NCI-H1105 treated with DMSO at 0.1 percent for 48 hours (cell line): ENCODE measurements around the gene CKMT2.

ENCODE experiments used
- DNase-seq: peaks from one replicate; lab custom pipeline; 2025; lab: John Stamatoyannopoulos, UW

The CKMT2 gene

GRCh38 chr5:81233080-81233634, at the start of gene CKMT2:
Gene CKMT2, plus strand, starts transcription at chr5:81233322. Its CDS starts 17,811 bp downstream, at chr5:81251133.
- DNase-seq: no peak

DNA sequence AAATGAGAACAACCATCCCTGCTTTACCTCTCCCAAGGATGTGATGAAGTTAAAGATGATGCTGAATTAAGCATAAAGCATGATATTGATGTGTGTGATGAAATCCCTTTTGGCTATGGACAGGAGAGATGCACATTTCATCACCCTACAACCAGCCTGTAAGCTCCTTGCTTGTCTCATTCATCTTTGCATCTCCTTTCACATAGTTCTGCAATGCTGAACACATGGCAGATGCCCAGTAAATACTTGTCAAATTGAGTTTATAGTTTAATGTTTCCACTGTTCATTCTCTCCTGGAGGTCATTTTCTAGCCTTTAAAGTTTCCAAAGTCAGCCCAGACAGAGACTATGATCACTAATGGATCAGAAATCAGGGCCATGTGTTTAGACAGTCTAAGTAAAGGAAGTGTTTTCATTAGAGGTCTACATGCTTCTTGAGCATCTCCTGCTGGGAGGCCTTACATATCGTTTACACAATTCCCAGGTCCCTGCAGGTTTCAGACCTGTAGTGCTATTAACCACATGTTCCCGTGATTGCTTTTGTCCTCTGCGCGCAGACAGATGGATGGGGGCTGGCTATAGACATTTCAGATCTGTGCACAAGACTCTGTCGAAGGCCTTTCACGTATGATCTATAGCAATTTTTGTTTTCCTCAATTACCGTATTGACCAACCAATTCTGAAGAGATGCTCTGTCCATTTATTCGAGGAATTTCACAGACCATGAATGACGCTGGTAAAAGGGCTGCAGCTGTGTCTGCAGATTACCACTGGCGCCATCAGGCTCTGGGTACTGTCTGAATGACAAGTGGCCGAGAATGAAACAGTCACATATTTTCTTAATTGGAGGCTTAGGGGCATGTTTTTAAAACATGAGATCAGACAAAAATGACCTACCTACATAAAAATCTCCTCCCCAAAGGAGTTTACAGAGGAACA, 49.0 kb upstream of the CKMT2 start:
- no peak for DNase-seq

GRCh38 chr5:81184749-81185110, 48.4 kb upstream of the CKMT2 start:
- no peak for DNase-seq

DNA sequence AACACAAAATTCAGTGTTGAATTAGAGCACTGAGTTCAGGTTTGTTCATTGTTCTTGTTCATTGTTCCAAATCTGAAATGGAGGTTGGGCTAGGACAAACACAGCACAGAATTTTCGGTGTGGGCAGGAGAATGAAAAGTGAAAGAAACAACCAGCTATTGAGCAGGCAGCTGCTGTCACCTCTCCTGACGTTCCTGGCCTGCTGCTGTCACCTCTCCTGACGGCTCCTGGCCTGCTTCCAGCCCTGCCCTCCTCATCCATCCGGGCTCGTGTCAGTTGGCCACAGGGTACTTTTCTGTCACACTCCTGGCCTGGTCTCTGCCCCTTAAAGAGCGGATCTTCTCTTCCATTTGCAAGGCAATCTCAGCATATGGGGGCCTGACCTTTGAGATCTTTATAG, 45.2 kb upstream of the CKMT2 start:
- DNase-seq: peak; percentile 13

DNA sequence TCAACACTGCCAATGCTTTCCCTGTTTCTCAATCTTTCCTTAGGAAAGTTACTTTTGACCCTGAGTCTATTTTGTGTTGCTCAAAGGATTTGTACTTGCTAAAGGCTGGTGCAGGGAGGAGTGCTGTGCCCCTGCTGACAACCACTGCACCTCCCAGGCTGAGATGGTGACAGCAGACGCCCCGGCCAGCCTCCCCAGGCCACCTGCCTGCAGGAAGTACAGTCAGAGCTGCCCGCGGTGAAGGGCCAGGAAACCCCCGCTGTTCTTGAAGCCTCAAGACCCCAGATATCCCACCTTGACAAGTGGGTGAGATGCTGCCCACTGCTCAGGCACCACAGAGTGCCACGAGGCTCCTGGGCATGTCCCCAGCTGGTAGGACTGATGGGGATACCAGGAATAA, 44.2 kb upstream of the CKMT2 start:
- no peak for DNase-seq

GRCh38 chr5:81189875-81190498, 43.1 kb upstream of the CKMT2 start:
- no peak for DNase-seq

DNA sequence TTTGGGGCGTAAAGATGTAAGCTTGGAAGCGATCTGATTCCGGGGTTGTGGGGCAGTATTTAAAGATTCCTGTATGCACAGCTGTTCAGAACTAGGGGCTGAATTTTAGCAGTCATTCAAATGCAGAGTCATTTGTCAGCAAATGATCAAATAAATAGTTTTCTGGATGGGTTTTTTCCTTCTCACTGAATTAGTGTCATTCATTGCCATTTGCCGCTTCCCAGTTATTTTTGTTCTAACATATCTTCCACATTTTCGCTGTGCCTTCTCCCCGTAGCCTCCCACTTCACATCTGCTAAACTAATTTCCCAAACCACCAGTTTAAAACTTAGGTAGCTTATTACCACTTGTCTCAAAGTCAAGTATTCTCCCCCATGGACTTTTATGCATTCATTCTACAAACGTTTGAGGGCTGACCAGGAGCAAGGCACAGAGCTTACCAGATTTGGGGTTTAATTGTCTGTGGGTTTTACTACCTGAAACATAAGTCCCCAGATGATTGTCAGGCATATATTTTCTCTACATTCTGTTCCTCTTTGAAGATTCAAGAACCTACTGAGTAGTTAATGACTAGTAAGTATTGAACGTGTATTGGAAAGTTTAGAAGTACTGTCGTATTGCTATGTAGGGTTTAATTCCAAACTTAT, 41.3 kb upstream of the CKMT2 start:
- no peak for DNase-seq

DNA sequence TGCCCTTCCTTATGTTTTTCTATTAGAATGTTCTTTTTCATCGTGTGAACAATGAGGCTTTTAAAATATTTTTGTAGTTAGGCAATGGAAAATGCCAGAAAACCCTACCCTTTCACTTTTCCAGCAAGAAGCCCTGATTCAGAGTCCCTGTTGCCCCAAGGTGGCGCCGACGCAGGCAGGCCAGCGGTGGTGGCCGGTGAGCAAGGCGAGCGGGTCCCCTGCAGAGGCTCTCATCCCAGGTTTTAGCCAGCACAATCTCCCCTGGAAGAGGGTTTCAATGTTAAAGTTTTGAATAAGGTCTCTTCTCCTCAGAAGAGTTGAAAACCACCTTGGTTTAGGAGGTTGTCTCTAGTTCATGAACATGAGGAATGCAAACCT, 40.8 kb upstream of the CKMT2 start:
- no peak for DNase-seq

DNA sequence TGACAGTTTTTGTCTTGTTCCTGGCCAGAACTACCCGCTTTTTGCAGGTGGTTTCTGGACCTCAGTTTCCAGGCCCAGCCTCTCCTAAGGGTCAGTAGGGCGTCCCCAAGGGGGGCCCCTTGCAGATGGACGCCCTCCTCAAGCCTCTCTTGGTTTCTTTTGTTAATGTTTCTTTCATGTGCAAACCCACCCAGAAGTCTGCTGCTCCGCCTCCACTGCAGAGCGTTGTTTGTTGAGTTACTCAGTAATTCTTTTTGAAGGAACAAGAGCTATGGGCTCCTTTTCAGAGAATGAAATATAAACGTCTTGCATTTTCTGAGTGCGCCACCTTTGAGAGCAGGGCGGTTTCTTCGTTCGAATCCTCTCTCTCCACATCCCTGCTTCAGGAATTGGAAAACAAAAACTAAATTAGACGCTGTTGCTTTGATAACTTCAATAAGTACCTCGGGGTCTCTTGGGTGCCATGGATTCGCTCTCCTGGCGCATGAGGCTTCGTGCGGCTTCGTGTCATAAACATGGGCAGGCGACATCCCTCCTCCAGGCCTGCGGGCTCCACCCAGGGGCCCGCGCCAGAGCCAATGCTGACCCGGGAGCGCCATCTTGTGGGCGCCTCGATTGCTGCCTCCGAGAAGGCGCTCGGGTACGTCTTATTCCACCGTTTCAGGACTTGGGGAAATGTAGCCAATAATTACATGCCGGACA, 38.3 kb upstream of the CKMT2 start:
- DNase-seq: peak; percentile 65

GRCh38 chr5:81195335-81195929, 37.7 kb upstream of the CKMT2 start:
- DNase-seq: no peak

GRCh38 chr5:81202655-81203054, 30.5 kb upstream of the CKMT2 start:
- DNase-seq: no peak

- no peak for DNase-seq
Measured at GRCh38 chr5:81203729-81204128, 29.4 kb upstream of the CKMT2 start.

DNA sequence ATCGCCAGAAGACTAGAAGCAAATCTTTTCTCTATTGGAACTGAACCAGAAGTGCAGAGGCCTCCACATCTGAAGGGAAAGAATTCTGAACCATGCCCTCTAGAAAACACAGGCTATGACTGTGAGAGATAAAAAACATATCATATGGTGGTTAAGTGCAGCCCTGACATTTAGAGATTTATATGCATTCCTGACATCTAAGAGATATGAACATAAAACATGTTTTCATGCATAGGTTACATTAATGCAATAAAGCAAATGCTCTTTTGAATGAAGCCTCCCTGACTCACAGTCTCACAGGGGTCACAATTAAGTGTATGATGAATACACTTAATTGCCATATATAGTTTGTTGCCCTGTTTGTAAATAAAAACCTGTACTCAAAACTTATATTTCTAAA, 28.9 kb upstream of the CKMT2 start:
- DNase-seq: no peak

DNA sequence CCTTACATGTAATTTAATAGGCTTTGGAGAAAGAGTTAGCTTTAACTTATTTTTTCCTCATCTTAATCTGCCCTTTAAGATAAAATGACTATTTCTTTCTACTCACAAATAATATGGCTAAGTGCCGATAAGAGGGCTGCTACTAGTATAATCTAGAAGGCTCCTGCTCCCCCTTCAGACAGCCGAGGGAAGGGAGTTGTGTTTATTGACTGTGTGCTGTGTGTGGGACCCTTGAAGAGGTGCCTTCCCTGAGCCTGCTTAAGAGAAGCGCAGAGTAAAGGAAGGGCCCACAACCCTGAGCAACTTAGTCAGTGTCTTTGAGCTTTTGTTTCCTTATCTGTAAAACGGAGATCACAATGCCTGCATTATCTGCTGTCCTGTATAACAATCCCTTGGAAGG, 28.1 kb upstream of the CKMT2 start:
- DNase-seq: no peak

GRCh38 chr5:81207009-81207408, 26.1 kb upstream of the CKMT2 start:
- DNase-seq: no peak

GRCh38 chr5:81208904-81209303, 24.2 kb upstream of the CKMT2 start:
- DNase-seq: no peak

DNA sequence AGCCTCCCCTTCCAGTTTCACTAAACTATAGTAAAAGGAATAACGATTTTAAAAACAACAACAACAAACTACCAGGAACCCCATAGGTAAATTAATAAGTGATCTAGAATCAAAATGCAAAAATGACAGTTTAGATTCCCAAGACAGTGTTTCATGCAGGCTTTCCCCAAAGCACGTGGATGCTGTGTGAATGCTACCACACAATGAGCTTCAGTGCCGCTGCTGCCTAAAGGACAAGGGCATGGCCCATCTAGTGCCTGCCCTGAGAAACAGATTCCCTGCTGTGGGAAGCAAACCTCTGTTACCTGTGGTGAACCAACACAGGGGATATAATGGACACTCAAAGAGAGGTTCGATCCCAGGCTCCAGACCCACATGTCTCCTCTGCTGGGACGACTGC, 23.7 kb upstream of the CKMT2 start:
- no peak for DNase-seq

DNA sequence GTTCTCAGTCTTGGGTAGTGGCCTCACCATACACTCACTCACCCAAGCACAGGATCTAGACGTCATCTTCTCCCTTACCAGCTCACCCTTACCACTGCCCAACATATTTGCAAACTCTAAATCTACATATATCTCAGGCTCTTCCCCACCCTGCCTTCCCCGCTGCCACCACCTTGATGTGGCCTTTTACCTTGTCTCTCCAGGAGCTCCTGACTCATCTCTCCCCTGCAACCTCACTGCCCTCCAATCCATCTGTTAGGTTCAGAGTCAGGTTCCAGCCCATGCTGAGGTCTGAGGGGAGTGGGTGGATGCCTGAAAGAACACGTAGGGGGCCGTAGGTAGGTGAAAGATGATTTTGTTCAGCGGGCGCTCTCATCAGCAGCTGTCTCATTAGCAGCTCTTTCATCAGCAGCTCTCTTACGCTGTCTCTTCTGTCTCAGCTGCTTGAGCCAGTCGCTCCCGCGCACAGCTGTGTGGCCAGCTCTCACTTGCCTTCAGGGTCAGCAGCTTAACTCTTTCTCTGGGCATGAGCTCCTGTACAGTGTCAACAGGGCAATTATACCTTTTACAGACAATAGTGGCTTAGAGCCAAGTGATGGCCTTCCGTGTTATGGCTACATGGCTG, 23.1 kb upstream of the CKMT2 start:
- DNase-seq: no peak

DNA sequence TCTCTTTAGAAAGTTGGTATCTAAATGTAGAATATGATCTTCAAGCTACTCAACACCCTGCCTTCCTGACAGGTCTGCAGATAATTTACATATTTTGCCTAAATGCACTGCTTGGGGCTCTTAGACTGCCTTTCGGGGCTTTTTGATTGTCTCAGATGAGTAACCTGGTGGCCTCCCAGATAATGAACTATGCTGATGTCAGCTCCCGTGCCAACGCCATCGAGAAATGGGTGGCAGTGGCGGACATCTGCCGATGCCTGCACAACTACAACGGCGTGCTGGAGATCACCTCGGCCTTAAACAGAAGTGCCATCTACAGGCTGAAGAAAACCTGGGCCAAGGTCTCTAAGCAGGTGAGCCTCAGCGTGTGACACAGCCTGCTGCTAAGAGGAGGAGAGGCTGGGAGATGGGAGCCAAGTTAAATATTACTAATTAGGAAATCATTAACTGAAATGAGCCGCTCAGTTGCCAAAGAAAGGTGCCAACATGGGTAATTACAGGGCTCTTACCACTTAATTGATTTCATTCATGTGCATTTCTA, 20.8 kb upstream of the CKMT2 start:
- DNase-seq: peak; percentile 83

- no peak for DNase-seq
Measured at GRCh38 chr5:81213070-81213469, 20.1 kb upstream of the CKMT2 start.

- no peak for DNase-seq
Measured at GRCh38 chr5:81214848-81215247, 18.3 kb upstream of the CKMT2 start.
